ENCODE results near the gene SPEF1. TPM values are rescaled to one million over a fixed set of nuclear protein-coding genes. Genes with fewer than 3 reads are reported as not detected.

The SPEF1 gene
- total and polyA plus RNA-seq, 10 of the 15 experiments (the other 5 are each of a cell fraction or from before 2014, with no cell fraction given), result 0.12 TPM; not detected in 9

DNA sequence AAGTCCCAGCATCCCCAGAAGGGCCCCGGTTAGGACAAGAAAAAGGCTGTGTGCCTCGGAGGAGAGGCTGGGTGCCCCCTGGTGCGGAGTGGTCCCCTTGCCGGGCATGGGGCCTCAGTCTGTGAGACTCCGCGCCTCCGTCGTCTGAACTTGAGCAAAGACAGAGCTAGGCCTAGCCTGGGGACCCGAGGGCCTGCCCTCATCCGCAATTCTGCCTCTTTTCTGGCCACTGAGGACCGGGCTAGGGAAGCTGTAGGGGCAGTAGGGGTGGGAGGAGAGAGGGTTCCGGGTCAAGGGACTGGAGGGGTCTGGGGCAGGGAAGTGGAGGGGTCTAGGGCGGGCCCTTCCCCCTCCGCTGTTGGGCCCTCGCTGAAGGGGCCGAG lies 49.3 kb downstream of the SPEF1 start:
- Histone ChIP-seq H3K36me3 (ENCODE audit: control insufficient read depth in 2 of 2, insufficient read depth in 2 of 2, low read length in 1 of 2) (no peaks in the 10 kb centered on the region), H3K4me3 (no peak overlapping the region), H3K9me3 (replicated peaks; ENCODE audit: control insufficient read depth, insufficient read depth, low read length) (no peaks in the 10 kb centered on the region), H3K9ac (ENCODE audit: control insufficient read depth, insufficient read depth, low read length) (no peak overlapping the region), H3K4me1 (ENCODE audit: control insufficient read depth, insufficient read depth, low read length) (no peaks in the 10 kb centered on the region), H4K20me1 (ENCODE audit: control insufficient read depth, insufficient read depth) (no peaks in the 10 kb centered on the region), H3K27ac (ENCODE audit: control insufficient read depth, insufficient read depth) (no peak overlapping the region), H3K4me2 (ENCODE audit: control insufficient read depth, insufficient read depth) (no peak overlapping the region), H3K27me3 (replicated peaks in 1 of 2; ENCODE audit: control insufficient read depth in 2 of 2, insufficient read depth in 2 of 2, low read length in 1 of 2) (peaks cover 1 to 4% of the 10 kb centered on the region in 2 experiments; a peak in 1 of 4 replicates), H2AFZ (ENCODE audit: control insufficient read depth, low read depth, low read length) (no peak overlapping the region), H3K79me2 (ENCODE audit: control insufficient read depth, insufficient read depth, low read length) (no peaks in the 10 kb centered on the region)
- no peak for DNase-seq (ENCODE audit: low read depth, low spot score)
- intact Hi-C loops (cut with micrococcal nuclease; ENCODE audit: unreplicated experiment), result no loop called here
- WGBS (ENCODE audit: insufficient coverage, insufficient replicate concordance, low lambda C conversion rate, missing lambda C conversion rate), result 61% methylated on average over 12 of the region's 16 CpGs
- in situ Hi-C loops (cut with MboI), result no loop called here
- CTCF ChIA-PET, result no interaction called here
- RAD21 ChIA-PET (ENCODE audit: unreplicated experiment), result no interaction called here
- FAIRE-seq, result no peak
- SMC1A ChIA-PET (ENCODE audit: uncharacterized antibody, unreplicated experiment), result no interaction called here
- POLR2A ChIA-PET, result no interaction called here
- BruUV-seq (replicated peaks), result no TSS peak
- no peak for TF ChIP-seq ZBED1 (IDR thresholded peaks at IDR 0.05; ENCODE audit: borderline replicate concordance)
- TF ChIP-seq ZNF622 (IDR thresholded peaks at IDR 0.05), result no peak
- TF ChIP-seq KDM1A (IDR thresholded peaks at IDR 0.05; ENCODE audit: borderline replicate concordance), result no peak
- no peak for TF ChIP-seq CBX5 (IDR thresholded peaks at IDR 0.05; ENCODE audit: low read depth)
- TF ChIP-seq, protein P1, sequence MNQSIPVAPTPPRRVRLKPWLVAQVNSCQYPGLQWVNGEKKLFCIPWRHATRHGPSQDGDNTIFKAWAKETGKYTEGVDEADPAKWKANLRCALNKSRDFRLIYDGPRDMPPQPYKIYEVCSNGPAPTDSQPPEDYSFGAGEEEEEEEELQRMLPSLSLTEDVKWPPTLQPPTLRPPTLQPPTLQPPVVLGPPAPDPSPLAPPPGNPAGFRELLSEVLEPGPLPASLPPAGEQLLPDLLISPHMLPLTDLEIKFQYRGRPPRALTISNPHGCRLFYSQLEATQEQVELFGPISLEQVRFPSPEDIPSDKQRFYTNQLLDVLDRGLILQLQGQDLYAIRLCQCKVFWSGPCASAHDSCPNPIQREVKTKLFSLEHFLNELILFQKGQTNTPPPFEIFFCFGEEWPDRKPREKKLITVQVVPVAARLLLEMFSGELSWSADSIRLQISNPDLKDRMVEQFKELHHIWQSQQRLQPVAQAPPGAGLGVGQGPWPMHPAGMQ (IDR thresholded peaks at IDR 0.05; ENCODE audit: borderline replicate concordance), result no peak
- TF ChIP-seq FOS (IDR thresholded peaks at IDR 0.05; ENCODE audit: borderline replicate concordance, extremely low read depth, insufficient read length), result no peak
- TF ChIP-seq, protein P2, sequence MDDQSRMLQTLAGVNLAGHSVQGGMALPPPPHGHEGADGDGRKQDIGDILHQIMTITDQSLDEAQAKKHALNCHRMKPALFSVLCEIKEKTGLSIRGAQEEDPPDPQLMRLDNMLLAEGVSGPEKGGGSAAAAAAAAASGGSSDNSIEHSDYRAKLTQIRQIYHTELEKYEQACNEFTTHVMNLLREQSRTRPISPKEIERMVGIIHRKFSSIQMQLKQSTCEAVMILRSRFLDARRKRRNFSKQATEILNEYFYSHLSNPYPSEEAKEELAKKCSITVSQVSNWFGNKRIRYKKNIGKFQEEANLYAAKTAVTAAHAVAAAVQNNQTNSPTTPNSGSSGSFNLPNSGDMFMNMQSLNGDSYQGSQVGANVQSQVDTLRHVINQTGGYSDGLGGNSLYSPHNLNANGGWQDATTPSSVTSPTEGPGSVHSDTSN (IDR thresholded peaks at IDR 0.05; ENCODE audit: insufficient replicate concordance, low read depth, low read length), result no peak
- no peak for TF ChIP-seq ATF2 (IDR thresholded peaks at IDR 0.05; ENCODE audit: low read length)
- no peak for TF ChIP-seq PAX5 (IDR thresholded peaks at IDR 0.05; ENCODE audit: borderline replicate concordance, low read depth, low read length)
- no peak for TF ChIP-seq CTCF (IDR thresholded peaks at IDR 0.05 in 2 of 3, conservative IDR thresholded peaks at IDR 0.05 in 1 of 3; ENCODE audit: control insufficient read depth in 2 of 3, extremely low read depth in 1 of 3, insufficient read depth in 1 of 3, low read depth in 3 of 3, low read length in 3 of 3)
- no peak for TF ChIP-seq TARDBP (IDR thresholded peaks at IDR 0.05; ENCODE audit: borderline replicate concordance)
- TF ChIP-seq, protein P3, sequence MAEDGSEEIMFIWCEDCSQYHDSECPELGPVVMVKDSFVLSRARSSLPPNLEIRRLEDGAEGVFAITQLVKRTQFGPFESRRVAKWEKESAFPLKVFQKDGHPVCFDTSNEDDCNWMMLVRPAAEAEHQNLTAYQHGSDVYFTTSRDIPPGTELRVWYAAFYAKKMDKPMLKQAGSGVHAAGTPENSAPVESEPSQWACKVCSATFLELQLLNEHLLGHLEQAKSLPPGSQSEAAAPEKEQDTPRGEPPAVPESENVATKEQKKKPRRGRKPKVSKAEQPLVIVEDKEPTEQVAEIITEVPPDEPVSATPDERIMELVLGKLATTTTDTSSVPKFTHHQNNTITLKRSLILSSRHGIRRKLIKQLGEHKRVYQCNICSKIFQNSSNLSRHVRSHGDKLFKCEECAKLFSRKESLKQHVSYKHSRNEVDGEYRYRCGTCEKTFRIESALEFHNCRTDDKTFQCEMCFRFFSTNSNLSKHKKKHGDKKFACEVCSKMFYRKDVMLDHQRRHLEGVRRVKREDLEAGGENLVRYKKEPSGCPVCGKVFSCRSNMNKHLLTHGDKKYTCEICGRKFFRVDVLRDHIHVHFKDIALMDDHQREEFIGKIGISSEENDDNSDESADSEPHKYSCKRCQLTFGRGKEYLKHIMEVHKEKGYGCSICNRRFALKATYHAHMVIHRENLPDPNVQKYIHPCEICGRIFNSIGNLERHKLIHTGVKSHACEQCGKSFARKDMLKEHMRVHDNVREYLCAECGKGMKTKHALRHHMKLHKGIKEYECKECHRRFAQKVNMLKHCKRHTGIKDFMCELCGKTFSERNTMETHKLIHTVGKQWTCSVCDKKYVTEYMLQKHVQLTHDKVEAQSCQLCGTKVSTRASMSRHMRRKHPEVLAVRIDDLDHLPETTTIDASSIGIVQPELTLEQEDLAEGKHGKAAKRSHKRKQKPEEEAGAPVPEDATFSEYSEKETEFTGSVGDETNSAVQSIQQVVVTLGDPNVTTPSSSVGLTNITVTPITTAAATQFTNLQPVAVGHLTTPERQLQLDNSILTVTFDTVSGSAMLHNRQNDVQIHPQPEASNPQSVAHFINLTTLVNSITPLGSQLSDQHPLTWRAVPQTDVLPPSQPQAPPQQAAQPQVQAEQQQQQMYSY (CRISPR knock-in tag; IDR thresholded peaks at IDR 0.05), result no peak
- no peak for ATAC-seq
